Activated B cell treated with CpG ODN at 0.5 μM for 24 hours (primary cell): ENCODE measurements around the gene FAM209B. TPM values are rescaled to one million over a fixed set of nuclear protein-coding genes. Genes with fewer than 3 reads are reported as not detected.

Source experiments
- ATAC-seq: fragments of 200-7000 bp; cut with Tn5 transposase; one replicate; pipeline ENCODE4 v1.10.0; 2021; ENCODE audit warnings: low read depth, mild to moderate bottlenecking, moderate library complexity
- CTCF ChIA-PET: fragments of 350-600 bp; sonication (Branson Sonifier 250); formaldehyde crosslinking; loops from one replicate; lab custom pipeline; 2021; ENCODE audit warnings: antibody characterized with exemption; lab: Charles Lee
- POLR2A ChIA-PET: fragments of 350-600 bp; sonication (Branson Sonifier 250); formaldehyde crosslinking; loops from one replicate; lab custom pipeline; 2021; ENCODE audit warnings: antibody characterized with exemption; lab: Charles Lee
- DNase-seq: peaks from one replicate; pipeline ENCODE4 v3.0.0; 2022
- H3K27ac Mint-ChIP-seq: one replicate; pipeline ENCODE4 v1.8.0; 2020; ENCODE audit warnings: mixed read lengths
- H3K27me3 Mint-ChIP-seq: one replicate; pipeline ENCODE4 v1.8.0; 2021; ENCODE audit warnings: mixed read lengths
- H3K36me3 Mint-ChIP-seq: one replicate; pipeline ENCODE4 v1.8.0; 2021; ENCODE audit warnings: low read depth, mixed read lengths
- H3K4me1 Mint-ChIP-seq: one replicate; pipeline ENCODE4 v1.8.0; 2021; ENCODE audit warnings: mixed read lengths
- H3K4me3 Mint-ChIP-seq: one replicate; pipeline ENCODE4 v1.8.0; 2020; ENCODE audit warnings: mild to moderate bottlenecking, mixed read lengths
- H3K9me3 Mint-ChIP-seq: one replicate; pipeline ENCODE4 v1.8.0; 2020; ENCODE audit warnings: mixed read lengths
- CTCF ChIP-seq: fragments of 200-600 bp; IDR thresholded peaks from one replicate; pipeline ENCODE4 v1.8.0; 2022; ENCODE audit warnings: antibody characterized with exemption, mild to moderate bottlenecking
- intact Hi-C: fragments of 100-400 bp; cut with micrococcal nuclease; formaldehyde crosslinking; loops from one replicate; pipeline ENCODE4 v1.15.1; 2024
- total RNA-seq: library from RNA; stranded (reverse); gene quantifications from 2 replicates; pipeline ENCODE4 v1.2.3, GENCODE V29; 2022

Gene FAM209B
- total RNA-seq, 1 donor from 2014 or later, result 1.5 TPM

- Mint-ChIP-seq H3K9me3 (no peaks in the 10 kb centered on the region), H3K36me3 (no peaks in the 10 kb centered on the region), H3K4me3 (no peak overlapping the region), H3K27ac (no peak overlapping the region), H3K27me3 (peaks cover 6% of the 10 kb centered on the region), H3K4me1 (no peaks in the 10 kb centered on the region)
- ATAC-seq (no peak), DNase-seq (no peak)
- ChIA-PET POLR2A (no interaction called here), CTCF (interaction anchor here (2.5 kb wide), 1 partner anchor 25 kb away, joined by 9 read pairs; no protein-coding TSS in a partner anchor)
- TF ChIP-seq CTCF, result no peak
- intact Hi-C loops, result no loop called here
Observed at GRCh38 chr20:56575961-56576360, 42.9 kb downstream of the FAM209B start.

GRCh38 chr20:56579301-56579710 is 46.3 kb downstream of the FAM209B start:
- Mint-ChIP-seq H3K9me3 (no peaks in the 10 kb centered on the region), H3K36me3 (no peaks in the 10 kb centered on the region), H3K4me3 (no peak overlapping the region), H3K4me1 (no peaks in the 10 kb centered on the region), H3K27me3 (peaks cover 2% of the 10 kb centered on the region), H3K27ac (no peak overlapping the region)
- DNase-seq (no peak), ATAC-seq (no peak)
- ChIA-PET POLR2A (no interaction called here), CTCF (no interaction called here)
- intact Hi-C loops, result no loop called here
- no peak for TF ChIP-seq CTCF

- DNase-seq (no peak), ATAC-seq (no peak)
- no peaks in the 10 kb centered on the region for H3K9me3 Mint-ChIP-seq
- CTCF ChIA-PET, result interaction anchor here (0.5 kb wide), 1 partner anchor 1863 kb away, joined by 3 read pairs; no protein-coding TSS in a partner anchor
- intact Hi-C loops, result no loop called here
- H3K36me3 Mint-ChIP-seq, result no peaks in the 10 kb centered on the region
- no peaks in the 10 kb centered on the region for H3K4me1 Mint-ChIP-seq
- no peak overlapping the region for H3K27ac Mint-ChIP-seq
- no peak overlapping the region for H3K4me3 Mint-ChIP-seq
- H3K27me3 Mint-ChIP-seq, result peaks cover 2% of the 10 kb centered on the region
- POLR2A ChIA-PET, result no interaction called here
- TF ChIP-seq CTCF, result no peak
Observed at GRCh38 chr20:56580226-56580625, 47.2 kb downstream of the FAM209B start.

- no peak for TF ChIP-seq CTCF
- no peak overlapping the region for H3K4me3 Mint-ChIP-seq
- ATAC-seq, result no peak
- ChIA-PET CTCF (no interaction called here), POLR2A (no interaction called here)
- H3K4me1 Mint-ChIP-seq, result no peaks in the 10 kb centered on the region
- H3K27me3 Mint-ChIP-seq, result no peaks in the 10 kb centered on the region
- H3K27ac Mint-ChIP-seq, result no peak overlapping the region
- no peaks in the 10 kb centered on the region for H3K36me3 Mint-ChIP-seq
- DNase-seq, result no peak
- no peaks in the 10 kb centered on the region for H3K9me3 Mint-ChIP-seq
- intact Hi-C loops, result no loop called here
Observed at GRCh38 chr20:56581701-56582100, 48.7 kb downstream of the FAM209B start.

GRCh38 chr20:56582542-56582941 is 49.5 kb downstream of the FAM209B start:
- Mint-ChIP-seq H3K9me3 (no peaks in the 10 kb centered on the region), H3K27ac (no peak overlapping the region), H3K36me3 (no peaks in the 10 kb centered on the region), H3K4me3 (no peak overlapping the region), H3K4me1 (no peaks in the 10 kb centered on the region), H3K27me3 (no peaks in the 10 kb centered on the region)
- no peak for TF ChIP-seq CTCF
- DNase-seq (no peak), ATAC-seq (no peak)
- ChIA-PET POLR2A (no interaction called here), CTCF (no interaction called here)
- intact Hi-C loops, result no loop called here
